Astrocyte (in vitro differentiated cells and primary cell): Measurements from ENCODE around the gene PROSER2.

Experiments
- CTCF ChIP-seq: IDR thresholded peaks from 2 replicates; pipeline ENCODE4 v1.5.1; 2011; ENCODE audit warnings: low read depth, mild to moderate bottlenecking, inconsistent platforms, low read length, moderate library complexity; ENCODE audit not compliant: insufficient read depth
- EZH2 ChIP-seq: IDR thresholded peaks from 2 replicates; pipeline ENCODE4 v1.6.1; 2012; ENCODE audit warnings: mild to moderate bottlenecking, low read length, inconsistent platforms; ENCODE audit not compliant: insufficient read depth

- TF ChIP-seq EZH2, result no peak
- no peak for TF ChIP-seq CTCF
These were observed 83.6 kb downstream of the PROSER2 start for GRCh38 chr10:11906714-11907113.
